Skeletal muscle tissue (tissue), 4 donors: ENCODE data around the gene DDX17. TPM values are rescaled to one million over a fixed set of nuclear protein-coding genes. Genes with fewer than 3 reads are reported as not detected.

Experiments
- H3K27ac ChIP-seq: one replicate; pipeline ENCODE4 v1.7.0; 2013; ENCODE audit warnings: mild to moderate bottlenecking, low read depth, low read length, inconsistent platforms
- H3K27me3 ChIP-seq, 3 donors: one replicate each; pipeline ENCODE4 v1.7.0; 2013; ENCODE audit warnings: low read length in 3 of 3; ENCODE audit not compliant: control insufficient read depth in 3 of 3, insufficient read depth in 3 of 3
- H3K36me3 ChIP-seq, 3 donors: one replicate each; pipeline ENCODE4 v1.7.0; 2013; ENCODE audit warnings: low read length in 3 of 3; ENCODE audit not compliant: control insufficient read depth in 3 of 3, insufficient read depth in 3 of 3
- H3K4me1 ChIP-seq, 3 donors: one replicate each; pipeline ENCODE4 v1.7.0; 2013; ENCODE audit warnings: low read length in 3 of 3, mild to moderate bottlenecking in 3 of 3; ENCODE audit not compliant: control insufficient read depth in 3 of 3, insufficient read depth in 3 of 3
- H3K4me3 ChIP-seq, 3 donors: one replicate each; pipeline ENCODE4 v1.7.0; 2013; ENCODE audit warnings: low read length in 3 of 3
- H3K9ac ChIP-seq, 3 donors: one replicate each; pipeline ENCODE4 v1.7.0; 2013; ENCODE audit warnings: low read length in 3 of 3, mild to moderate bottlenecking in 3 of 3, moderate library complexity in 2 of 3, low read depth in 1 of 3
- H3K9me3 ChIP-seq, 3 donors: one replicate each; pipeline ENCODE4 v1.7.0; 2013; ENCODE audit warnings: low read length in 3 of 3; ENCODE audit not compliant: control insufficient read depth in 3 of 3
- total RNA-seq: library from RNA; depleted of rRNA; stranded (reverse); fragments of >200 nt; gene quantifications from one replicate; pipeline ENCODE4 v1.2.3, GENCODE V29; 2014
- donor health status: Osteomylitis.

The DDX17 gene
- total RNA-seq, 1 donor from 2014 or later, result 358 TPM

DNA sequence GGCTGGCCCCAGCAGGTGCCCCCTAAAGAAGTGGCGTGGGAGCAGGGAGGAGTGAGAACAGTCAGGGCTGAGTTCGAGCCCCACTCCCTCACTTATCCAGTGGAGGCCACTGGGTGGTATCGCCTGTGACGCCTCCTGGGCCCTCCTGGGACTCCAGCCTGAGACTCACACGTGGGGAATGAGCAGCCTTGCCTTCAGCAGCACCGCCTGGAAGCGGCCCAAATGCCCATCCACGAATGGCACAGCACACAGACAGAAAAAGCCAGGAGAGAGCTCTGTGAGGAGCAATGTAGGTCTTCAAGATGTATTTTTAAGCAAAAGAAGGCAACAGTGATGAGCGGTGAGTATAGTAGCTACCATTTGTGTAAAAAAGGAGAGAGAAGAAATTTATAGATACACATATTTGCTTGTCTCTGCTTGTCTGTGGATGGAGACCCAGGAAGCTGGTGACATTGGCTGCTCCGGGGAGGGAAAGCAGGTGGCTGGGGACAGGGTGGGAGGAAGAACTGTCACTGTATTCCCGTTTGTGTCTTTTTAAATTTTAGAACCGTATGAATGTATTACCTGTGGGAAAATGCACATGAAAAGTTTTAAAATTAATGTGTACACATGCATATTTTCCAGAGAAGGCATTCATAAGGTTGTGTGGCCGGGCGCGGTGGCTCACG is 64.4 kb downstream of the DDX17 start:
- H3K9me3 ChIP-seq, result no peaks in the 10 kb centered on the region
- H3K9ac ChIP-seq, result no peak overlapping the region
- H3K27me3 ChIP-seq, result peaks cover 21 to 42% (median 36%) of the 10 kb centered on the region in 3 donors
- no peaks in the 10 kb centered on the region for H3K4me1 ChIP-seq
- no peak overlapping the region for H3K4me3 ChIP-seq
- no peak overlapping the region for H3K27ac ChIP-seq
- H3K36me3 ChIP-seq, result no peaks in the 10 kb centered on the region

DNA sequence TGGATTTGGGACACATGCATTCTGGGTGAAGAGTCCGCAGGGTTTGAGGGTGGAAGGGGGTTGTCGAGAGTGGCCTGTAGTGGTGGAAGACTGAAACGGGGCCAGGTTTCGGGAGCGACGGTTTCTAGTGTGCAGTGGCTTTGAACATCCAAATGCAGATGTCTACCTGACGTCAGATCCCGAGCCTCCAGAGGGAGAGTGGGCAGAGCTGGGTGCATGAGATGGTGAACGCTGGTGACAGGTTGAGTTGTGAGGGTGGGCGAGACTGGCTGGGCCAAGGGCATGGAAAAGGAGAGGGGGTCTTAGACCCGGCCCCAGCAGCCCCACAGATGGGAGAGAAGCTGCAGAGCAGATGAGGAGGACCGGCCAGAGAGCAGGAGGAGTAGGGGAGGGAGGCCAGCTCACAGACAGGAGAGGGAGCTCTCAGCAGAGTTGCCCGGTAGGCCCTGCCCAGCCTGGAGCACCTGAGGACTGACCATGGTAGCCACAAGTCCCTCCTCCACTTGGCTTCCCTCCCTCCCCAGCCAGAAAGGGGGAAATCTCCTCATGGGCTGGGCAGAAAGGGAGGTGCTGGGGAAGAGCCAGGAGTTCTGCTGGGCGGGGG is 65.3 kb downstream of the DDX17 start:
- Histone ChIP-seq H3K4me1 (peaks cover 0 to 3% (median 0%) of the 10 kb centered on the region in 3 donors), H3K36me3 (no peaks in the 10 kb centered on the region), H3K4me3 (no peak overlapping the region), H3K27me3 (peaks cover 15 to 33% (median 32%) of the 10 kb centered on the region in 3 donors), H3K9ac (no peak overlapping the region), H3K27ac (no peak overlapping the region), H3K9me3 (no peaks in the 10 kb centered on the region)

DNA sequence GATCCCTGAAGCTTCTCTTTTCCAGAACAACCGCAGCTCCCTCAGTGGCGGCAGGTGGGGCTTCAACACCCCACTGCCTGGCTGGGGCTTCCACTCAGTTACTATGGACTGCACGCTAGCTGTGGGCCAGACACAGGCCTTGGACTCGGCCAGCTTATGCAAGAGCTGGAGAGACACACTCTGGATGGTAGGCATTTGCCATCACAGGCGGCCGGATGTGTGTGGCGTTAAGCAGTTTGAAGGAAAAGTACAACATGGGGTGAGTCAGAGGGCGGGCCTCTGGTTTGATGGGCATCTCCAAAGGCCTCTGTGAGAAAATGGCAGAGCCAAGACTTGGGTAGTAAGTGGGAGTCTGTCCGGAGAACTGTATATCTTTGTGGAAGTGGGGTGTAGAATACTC is 68.7 kb downstream of the DDX17 start:
- no peaks in the 10 kb centered on the region for H3K9me3 ChIP-seq
- H3K9ac ChIP-seq, result no peak overlapping the region
- no peak overlapping the region for H3K4me3 ChIP-seq
- H3K36me3 ChIP-seq, result no peaks in the 10 kb centered on the region
- peaks cover 0 to 3% (median 0%) of the 10 kb centered on the region in 3 donors for H3K4me1 ChIP-seq
- no peak overlapping the region for H3K27ac ChIP-seq
- peaks cover 0 to 21% (median 11%) of the 10 kb centered on the region in 3 donors for H3K27me3 ChIP-seq

DNA sequence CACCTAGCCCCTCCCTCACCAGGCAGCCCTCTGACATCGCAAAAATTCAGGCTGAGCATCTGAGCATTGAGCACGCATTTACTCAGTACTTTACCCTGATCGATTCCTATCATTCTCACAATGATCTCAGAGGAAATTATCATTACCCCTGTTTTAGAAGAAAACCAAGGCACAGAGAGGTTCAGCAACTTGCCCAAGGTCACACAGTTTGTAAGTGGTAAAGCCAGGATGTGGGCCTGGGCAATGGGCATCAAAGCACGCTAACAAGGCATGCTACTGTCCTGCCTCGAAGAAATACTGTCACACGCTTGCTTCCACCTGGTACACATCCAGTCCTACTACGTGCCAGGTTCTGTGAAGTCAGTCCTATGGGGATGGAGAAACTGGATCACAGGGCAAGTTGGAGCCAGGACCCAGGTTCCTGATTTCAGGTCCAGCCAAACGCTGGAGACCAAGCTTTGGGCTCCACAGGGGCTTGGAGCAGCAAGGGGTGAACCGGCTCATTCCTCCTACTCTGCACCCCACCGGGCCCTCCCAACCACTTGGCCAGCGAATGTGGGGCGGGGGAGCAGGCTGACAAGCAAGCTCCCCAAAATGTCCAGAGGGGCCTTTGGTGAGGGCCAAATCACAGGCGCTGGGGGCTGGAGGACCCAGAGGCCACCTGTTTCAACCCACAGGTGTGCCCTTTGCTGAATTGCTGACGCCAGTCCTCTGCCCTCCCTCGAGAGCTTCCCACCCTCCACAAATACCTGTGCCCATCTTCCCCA is 69.3 kb downstream of the DDX17 start:
- Histone ChIP-seq H3K9ac (no peak overlapping the region), H3K27me3 (peaks cover 0 to 21% (median 11%) of the 10 kb centered on the region in 3 donors), H3K4me3 (no peak overlapping the region), H3K27ac (no peak overlapping the region), H3K4me1 (peaks cover 0 to 3% (median 0%) of the 10 kb centered on the region in 3 donors), H3K36me3 (no peaks in the 10 kb centered on the region), H3K9me3 (no peaks in the 10 kb centered on the region)

DNA sequence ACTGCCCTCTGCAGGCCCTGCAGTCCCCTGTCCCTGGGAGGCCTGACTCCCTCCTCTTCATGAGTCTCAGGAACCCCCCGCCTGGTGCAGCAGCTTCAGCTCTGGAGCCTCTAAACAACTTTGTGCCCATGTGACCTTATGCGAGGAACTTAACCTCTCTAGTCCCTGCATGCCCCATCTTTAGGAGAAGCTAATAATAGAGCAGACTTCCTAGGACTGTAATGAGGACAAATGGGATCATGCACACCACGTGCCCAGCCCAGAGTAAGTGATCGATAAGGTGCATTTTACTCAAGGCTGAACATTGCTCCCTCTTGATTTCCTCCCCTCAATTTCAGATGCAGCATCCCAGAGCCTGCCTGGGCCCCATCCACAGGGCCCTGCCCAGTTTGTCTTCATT is 70.1 kb downstream of the DDX17 start:
- Histone ChIP-seq H3K36me3 (no peaks in the 10 kb centered on the region), H3K27ac (no peak overlapping the region), H3K27me3 (peaks cover 0 to 21% (median 9%) of the 10 kb centered on the region in 3 donors), H3K4me3 (no peak overlapping the region), H3K4me1 (peaks cover 0 to 3% (median 0%) of the 10 kb centered on the region in 3 donors), H3K9ac (no peak overlapping the region), H3K9me3 (no peaks in the 10 kb centered on the region)

DNA sequence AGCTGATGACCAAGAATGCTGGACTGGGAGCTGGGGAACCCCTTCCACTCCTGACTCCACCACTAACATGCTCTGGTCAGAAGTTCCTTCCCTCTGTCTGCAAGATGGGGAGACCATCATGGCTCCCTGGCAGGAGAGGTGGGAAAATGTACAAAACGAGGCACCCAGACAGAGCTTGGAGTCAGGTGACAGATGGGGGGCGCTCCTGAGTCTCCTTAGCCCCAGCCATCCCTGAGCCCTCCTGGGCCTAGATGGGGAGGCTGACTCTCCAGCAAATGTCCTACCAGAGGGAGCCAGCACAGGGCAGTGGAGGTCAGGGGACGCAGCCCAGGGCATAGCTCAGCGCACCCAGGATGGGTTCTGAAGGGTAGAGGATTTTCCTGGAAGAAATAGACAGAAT is 71.1 kb downstream of the DDX17 start:
- H3K4me3 ChIP-seq, result no peak overlapping the region
- H3K27ac ChIP-seq, result no peak overlapping the region
- H3K36me3 ChIP-seq, result no peaks in the 10 kb centered on the region
- peaks cover 0 to 3% (median 0%) of the 10 kb centered on the region in 3 donors for H3K4me1 ChIP-seq
- peaks cover 0 to 21% (median 6%) of the 10 kb centered on the region in 3 donors for H3K27me3 ChIP-seq
- no peaks in the 10 kb centered on the region for H3K9me3 ChIP-seq
- H3K9ac ChIP-seq, result no peak overlapping the region

DNA sequence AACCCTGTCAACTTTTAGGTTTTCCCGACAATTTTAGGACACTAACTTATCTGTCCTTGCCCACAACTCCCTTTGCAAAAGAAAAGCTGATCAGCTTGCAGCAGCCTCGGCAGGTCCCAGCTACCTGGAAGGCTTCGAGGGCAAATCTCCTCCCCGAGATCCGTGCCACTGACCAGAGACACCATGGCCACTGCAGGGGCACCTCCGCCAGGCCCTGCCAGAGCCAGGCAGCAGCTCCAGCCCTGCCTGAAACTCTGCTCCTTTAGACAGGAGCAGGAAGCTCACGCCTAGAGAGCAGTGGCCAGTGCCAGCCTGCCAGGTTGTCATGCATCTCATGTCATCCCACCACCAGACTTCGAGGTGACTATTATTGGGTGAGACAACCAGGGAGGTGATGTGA is 72.2 kb downstream of the DDX17 start:
- no peaks in the 10 kb centered on the region for H3K9me3 ChIP-seq
- peaks cover 0 to 21% (median 6%) of the 10 kb centered on the region in 3 donors for H3K27me3 ChIP-seq
- no peak overlapping the region for H3K9ac ChIP-seq
- no peak overlapping the region for H3K27ac ChIP-seq
- no peaks in the 10 kb centered on the region for H3K36me3 ChIP-seq
- H3K4me3 ChIP-seq, result no peak overlapping the region
- H3K4me1 ChIP-seq, result peaks cover 0 to 3% (median 0%) of the 10 kb centered on the region in 3 donors

Other genes starting within 250 kb of the DDX17 start
- 11.0 TPM for gene TMEM184B, start 233.3 kb downstream of the DDX17 start, total RNA-seq
- gene CSNK1E, start 188.9 kb downstream of the DDX17 start, total RNA-seq, result 71.0 TPM
- not detected for gene KCNJ4, start 51.1 kb downstream of the DDX17 start, total RNA-seq
- 32.9 TPM for gene KDELR3, start 38.2 kb downstream of the DDX17 start, total RNA-seq
- gene DMC1, start 63.9 kb upstream of the DDX17 start, total RNA-seq, result 3.7 TPM
- gene FAM227A, start 150.1 kb upstream of the DDX17 start, total RNA-seq, result 0.52 TPM
- 14.1 TPM for gene CBY1, start 150.3 kb upstream of the DDX17 start, total RNA-seq
- gene TOMM22, start 175.6 kb upstream of the DDX17 start, total RNA-seq, result 63.7 TPM
- gene JOSD1, start 194.6 kb upstream of the DDX17 start, total RNA-seq, result 25.1 TPM
- 19.3 TPM for gene GTPBP1, start 199.6 kb upstream of the DDX17 start, total RNA-seq
- 40.2 TPM for gene SUN2, start 249.7 kb upstream of the DDX17 start, total RNA-seq